ENCODE data around the gene PRSS12. TPM values are rescaled to one million over a fixed set of nuclear protein-coding genes. Genes with fewer than 3 reads are reported as not detected.

The PRSS12 gene
- total RNA-seq, 6 experiments from 2014 or later, result 56.6 to 88.0 (median 79.9) TPM

DNA sequence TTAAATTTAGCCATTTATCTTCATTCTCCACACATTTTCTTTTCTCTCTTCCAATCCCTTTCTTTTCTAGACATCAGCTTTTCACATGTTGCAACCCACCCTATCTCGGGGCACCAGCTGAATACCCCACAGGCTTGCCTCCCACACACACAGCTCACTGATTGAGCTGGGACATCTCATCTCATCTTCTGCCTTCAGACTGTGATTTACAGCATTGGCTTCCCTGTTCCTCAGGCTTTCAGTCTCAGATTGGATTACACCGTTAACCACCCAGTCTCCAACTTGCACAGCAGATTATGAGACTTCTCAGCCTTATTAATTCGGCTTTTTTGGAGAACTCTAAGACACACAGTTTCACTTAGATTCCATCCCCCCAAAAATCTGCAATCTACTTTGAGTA, 93.7 kb downstream of the PRSS12 start:
- no peaks in the 10 kb centered on the region for H3K4me1 Mint-ChIP-seq (ENCODE audit: low read depth)

GRCh38 chr4:118254368-118254767, 98.4 kb downstream of the PRSS12 start:
- Mint-ChIP-seq H3K9me3 (no peaks in the 10 kb centered on the region), H3K4me3 (no peak overlapping the region), H3K36me3 (ENCODE audit: low read depth) (no peaks in the 10 kb centered on the region), H3K4me1 (ENCODE audit: low read depth) (no peaks in the 10 kb centered on the region), H3K27ac (no peak overlapping the region), H3K27me3 (ENCODE audit: insufficient read depth) (peaks cover 2% of the 10 kb centered on the region; the same call in 1 of the 2 replicates)
- TF ChIP-seq, protein P1, sequence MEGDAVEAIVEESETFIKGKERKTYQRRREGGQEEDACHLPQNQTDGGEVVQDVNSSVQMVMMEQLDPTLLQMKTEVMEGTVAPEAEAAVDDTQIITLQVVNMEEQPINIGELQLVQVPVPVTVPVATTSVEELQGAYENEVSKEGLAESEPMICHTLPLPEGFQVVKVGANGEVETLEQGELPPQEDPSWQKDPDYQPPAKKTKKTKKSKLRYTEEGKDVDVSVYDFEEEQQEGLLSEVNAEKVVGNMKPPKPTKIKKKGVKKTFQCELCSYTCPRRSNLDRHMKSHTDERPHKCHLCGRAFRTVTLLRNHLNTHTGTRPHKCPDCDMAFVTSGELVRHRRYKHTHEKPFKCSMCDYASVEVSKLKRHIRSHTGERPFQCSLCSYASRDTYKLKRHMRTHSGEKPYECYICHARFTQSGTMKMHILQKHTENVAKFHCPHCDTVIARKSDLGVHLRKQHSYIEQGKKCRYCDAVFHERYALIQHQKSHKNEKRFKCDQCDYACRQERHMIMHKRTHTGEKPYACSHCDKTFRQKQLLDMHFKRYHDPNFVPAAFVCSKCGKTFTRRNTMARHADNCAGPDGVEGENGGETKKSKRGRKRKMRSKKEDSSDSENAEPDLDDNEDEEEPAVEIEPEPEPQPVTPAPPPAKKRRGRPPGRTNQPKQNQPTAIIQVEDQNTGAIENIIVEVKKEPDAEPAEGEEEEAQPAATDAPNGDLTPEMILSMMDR (IDR thresholded peaks at IDR 0.05), result no peak
- no peak for DNase-seq

More for the DNA sequence above, 93.7 kb downstream of the PRSS12 start:
- peaks cover 2% of the 10 kb centered on the region; the same call in 1 of the 2 replicates for H3K27me3 Mint-ChIP-seq (ENCODE audit: insufficient read depth)
- no peak overlapping the region for H3K4me3 Mint-ChIP-seq
- no peaks in the 10 kb centered on the region for H3K36me3 Mint-ChIP-seq (ENCODE audit: low read depth)
- no peak for DNase-seq
- no peaks in the 10 kb centered on the region for H3K9me3 Mint-ChIP-seq
- H3K27ac Mint-ChIP-seq, result no peak overlapping the region
- TF ChIP-seq, protein P1 (IDR thresholded peaks at IDR 0.05), result no peak

GRCh38 chr4:118249890-118250289, 102.9 kb downstream of the PRSS12 start:
- DNase-seq, result no peak
- Mint-ChIP-seq H3K27ac (no peak overlapping the region), H3K4me3 (no peak overlapping the region), H3K36me3 (ENCODE audit: low read depth) (no peaks in the 10 kb centered on the region), H3K27me3 (ENCODE audit: insufficient read depth) (no peaks in the 10 kb centered on the region; the same call in 1 of the 2 replicates), H3K9me3 (no peaks in the 10 kb centered on the region), H3K4me1 (ENCODE audit: low read depth) (no peaks in the 10 kb centered on the region)
- TF ChIP-seq, protein P1 (IDR thresholded peaks at IDR 0.05), result no peak

GRCh38 chr4:118237531-118237930, 115.3 kb downstream of the PRSS12 start:
- Mint-ChIP-seq H3K27ac (no peak overlapping the region), H3K36me3 (ENCODE audit: low read depth) (no peaks in the 10 kb centered on the region), H3K4me1 (ENCODE audit: low read depth) (no peaks in the 10 kb centered on the region), H3K9me3 (no peaks in the 10 kb centered on the region), H3K27me3 (ENCODE audit: insufficient read depth) (peaks cover 10% of the 10 kb centered on the region), H3K4me3 (no peak overlapping the region)
- TF ChIP-seq, protein P1 (IDR thresholded peaks at IDR 0.05), result no peak
- DNase-seq, result no peak

DNA sequence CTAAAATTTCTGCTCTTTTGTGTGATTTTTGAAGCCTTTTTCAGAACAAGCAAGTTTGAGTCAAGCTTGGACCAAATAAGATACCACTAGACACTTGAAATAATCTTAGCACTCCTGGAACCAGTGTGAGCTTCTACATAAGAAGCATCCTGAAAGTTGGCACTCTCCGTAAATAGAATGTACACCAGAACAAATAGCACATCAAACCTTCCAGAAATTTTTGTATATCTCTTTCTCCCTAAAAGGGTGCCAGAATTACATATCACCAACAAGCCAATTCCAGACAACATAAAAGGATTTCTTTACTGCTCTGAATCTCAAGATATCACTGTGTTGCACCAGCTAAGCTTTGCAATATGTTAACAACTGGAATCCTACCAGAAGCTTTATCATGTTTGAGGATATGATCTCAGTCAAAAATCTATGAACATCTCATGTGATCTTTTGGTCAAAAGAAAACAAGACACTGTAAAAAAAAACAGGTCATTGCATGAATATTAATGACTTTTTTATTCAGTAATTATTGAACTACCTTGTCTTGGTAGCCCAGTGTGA, 117.2 kb downstream of the PRSS12 start:
- no peak overlapping the region for H3K27ac Mint-ChIP-seq
- H3K27me3 Mint-ChIP-seq (ENCODE audit: insufficient read depth), result peaks cover 10% of the 10 kb centered on the region
- DNase-seq, result no peak

More for the DNA sequence above, 117.2 kb downstream of the PRSS12 start:
- Mint-ChIP-seq H3K4me3 (no peak overlapping the region), H3K36me3 (ENCODE audit: low read depth) (no peaks in the 10 kb centered on the region), H3K9me3 (no peaks in the 10 kb centered on the region), H3K4me1 (ENCODE audit: low read depth) (no peaks in the 10 kb centered on the region)
- TF ChIP-seq, protein P1 (IDR thresholded peaks at IDR 0.05), result no peak

Data from HFFc6 (cell line).